GM12878 (cell line): ENCODE data around the gene PLSCR3. TPM values are rescaled to one million over a fixed set of nuclear protein-coding genes. Genes with fewer than 3 reads are reported as not detected.

Source experiments
- ATAC-seq: fragments of 200-7000 bp; cut with Tn5 transposase; 3 replicates; pipeline ENCODE4 v1.9.1; 2020; ENCODE audit warnings: mild to moderate bottlenecking, moderate library complexity
- BruUV-seq: library from RNA; stranded (reverse); fragments of 400-500 nt; replicated peaks from 2 replicates; lab custom pipeline; 2021; lab: Mats Ljungman, UMichigan
- CTCF ChIA-PET: fragments of 300-600 bp; sonication (Branson Sonifier 250); formaldehyde crosslinking; extraction: SDS; loops from one replicate; lab custom pipeline; 2021; ENCODE audit warnings: inconsistent platforms; lab: Yijun Ruan, JAX
- POLR2A ChIA-PET: fragments of 350-600 bp; formaldehyde crosslinking; extraction: SDS; loops from one replicate; lab custom pipeline; 2021; ENCODE audit warnings: inconsistent platforms; lab: Charles Lee
- RAD21 ChIA-PET: fragments of 300-600 bp; sonication (Branson Sonifier 250); formaldehyde crosslinking; loops from one replicate; lab custom pipeline; 2023; ENCODE audit warnings: antibody characterized with exemption; ENCODE audit not compliant: unreplicated experiment; lab: Charles Lee
- SMC1A ChIA-PET: fragments of 300-600 bp; sonication (Branson Sonifier 250); formaldehyde crosslinking; loops from one replicate; lab custom pipeline; 2023; ENCODE audit not compliant: unreplicated experiment, uncharacterized antibody; lab: Charles Lee
- DNase-seq: peaks from one replicate; pipeline ENCODE4 v3.0.0-alpha.2; 2011; ENCODE audit warnings: low read depth, low spot score
- FAIRE-seq: peaks from 3 replicates; lab custom pipeline; 2011; peaks lifted over from hg19 to GRCh38; lab: Jason Lieb, UNC
- H2AFZ ChIP-seq: 2 replicates; pipeline ENCODE4 v1.6.0; 2011; ENCODE audit warnings: low read depth, low read length, control low read depth; ENCODE audit not compliant: control insufficient read depth
- H3K27ac ChIP-seq: 2 replicates; pipeline ENCODE4 v1.5.1; 2011; ENCODE audit warnings: control low read depth; ENCODE audit not compliant: control insufficient read depth, insufficient read depth
- H3K27me3 ChIP-seq, 2 experiments: replicated peaks in 1 of 2; 2 replicates each; pipeline versions ENCODE4 v1.6.0 to v1.6.1; 2011; ENCODE audit warnings: low read length in 1 of 2; ENCODE audit not compliant: control insufficient read depth in 2 of 2, insufficient read depth in 2 of 2
- H3K36me3 ChIP-seq, 2 experiments: 2 replicates each; pipeline ENCODE4 v1.5.1; 2011; ENCODE audit warnings: low read length in 1 of 2; ENCODE audit not compliant: control insufficient read depth in 2 of 2, insufficient read depth in 2 of 2
- H3K4me1 ChIP-seq: 2 replicates; pipeline ENCODE4 v1.6.1; 2011; ENCODE audit warnings: mild to moderate bottlenecking, low read length, moderate library complexity, mixed read lengths; ENCODE audit not compliant: control insufficient read depth, insufficient read depth
- H3K4me2 ChIP-seq: 2 replicates; pipeline ENCODE4 v1.6.0; 2011; ENCODE audit warnings: control low read depth; ENCODE audit not compliant: control insufficient read depth, insufficient read depth
- H3K4me3 ChIP-seq: fragments of 200-600 bp; sonication (generic); 2 replicates; pipeline ENCODE4 v1.5.1; 2016
- H3K79me2 ChIP-seq: 2 replicates; pipeline ENCODE4 v1.6.0; 2011; ENCODE audit warnings: low read length; ENCODE audit not compliant: control insufficient read depth, insufficient read depth
- H3K9ac ChIP-seq: 2 replicates; pipeline ENCODE4 v1.8.0; 2011; ENCODE audit warnings: low read length, control low read depth, mixed read lengths; ENCODE audit not compliant: control insufficient read depth, insufficient read depth
- H3K9me3 ChIP-seq: replicated peaks from 3 replicates; pipeline ENCODE4 v1.5.1; 2011; ENCODE audit warnings: mild to moderate bottlenecking, low read length; ENCODE audit not compliant: control insufficient read depth, insufficient read depth
- H4K20me1 ChIP-seq: 2 replicates; pipeline ENCODE4 v1.6.0; 2011; ENCODE audit not compliant: control insufficient read depth, insufficient read depth
- BACH1 ChIP-seq: fragments of 450-650 bp; IDR thresholded peaks from 2 replicates; pipeline ENCODE4 v1.6.1; 2017; ENCODE audit warnings: mild to moderate bottlenecking, borderline replicate concordance
- BHLHE40 ChIP-seq, 2 experiments: fragments of 450-650 bp in 1 of 2; IDR thresholded peaks; 2 replicates each; pipeline ENCODE4 v1.6.1; 2011 to 2017; ENCODE audit warnings: low read depth in 2 of 2, borderline replicate concordance in 1 of 2, improper control_type of control experiment in 1 of 2, low read length in 1 of 2, mild to moderate bottlenecking in 1 of 2
- BRCA1 ChIP-seq: IDR thresholded peaks from 2 replicates; pipeline ENCODE4 v1.6.1; 2011; ENCODE audit warnings: low read depth, low read length, improper control_type of control experiment
- CREB1 ChIP-seq: IDR thresholded peaks from 2 replicates; pipeline ENCODE4 v1.6.1; 2012; ENCODE audit warnings: low read depth, mild to moderate bottlenecking, inconsistent platforms
- CREM ChIP-seq: IDR thresholded peaks from 2 replicates; pipeline ENCODE4 v1.6.1; 2014; ENCODE audit warnings: antibody characterized with exemption, low read depth
- EGR1 ChIP-seq, 2 experiments: IDR thresholded peaks; 1 replicate in 1 of 2; 2 replicates in 1 of 2; pipeline ENCODE4 v1.6.1; 2011 to 2012; ENCODE audit warnings: low read depth in 2 of 2, low read length in 2 of 2, borderline replicate concordance in 1 of 2, mild to moderate bottlenecking in 1 of 2, moderate library complexity in 1 of 2
- IKZF1 ChIP-seq: fragments of 450-650 bp; conservative IDR thresholded peaks from 2 replicates; pipeline ENCODE4 v1.6.1; 2017; ENCODE audit warnings: antibody characterized with exemption, mild to moderate bottlenecking
- NBN ChIP-seq: fragments of 450-650 bp; IDR thresholded peaks from 2 replicates; pipeline ENCODE4 v1.6.1; 2016
- POLR2A ChIP-seq: IDR thresholded peaks from 2 replicates; pipeline ENCODE4 v1.6.1; 2011; ENCODE audit warnings: low read depth, mild to moderate bottlenecking, low read length
- POLR2AphosphoS2 ChIP-seq: IDR thresholded peaks from 2 replicates; pipeline ENCODE4 v1.6.1; 2011; ENCODE audit warnings: low read depth, mild to moderate bottlenecking, low read length, improper control_type of control experiment, moderate library complexity
- SPI1 ChIP-seq: IDR thresholded peaks from 2 replicates; pipeline ENCODE4 v1.6.1; 2011; ENCODE audit warnings: low read depth, mild to moderate bottlenecking, low read length, moderate library complexity, borderline replicate concordance; ENCODE audit not compliant: insufficient read depth
- TARDBP ChIP-seq: IDR thresholded peaks from 2 replicates; pipeline ENCODE4 v1.6.1; 2016; ENCODE audit warnings: borderline replicate concordance
- YY1 ChIP-seq: IDR thresholded peaks from 2 replicates; pipeline ENCODE4 v1.6.1; 2011; ENCODE audit warnings: low read depth, mild to moderate bottlenecking, low read length
- ZNF622 ChIP-seq: fragments of 450-650 bp; IDR thresholded peaks from 2 replicates; pipeline ENCODE4 v1.6.1; 2017; ENCODE audit warnings: mild to moderate bottlenecking, inconsistent platforms
- WGBS: methylation state at CpG from one replicate; pipeline ENCODE4 v1.1.6; 2016; ENCODE audit warnings: low lambda C conversion rate; ENCODE audit not compliant: insufficient replicate concordance, insufficient coverage; ENCODE audit errors: missing lambda C conversion rate; 5-methylcytosine and 5-hydroxymethylcytosine counted together
- in situ Hi-C: fragments of 300-500 bp; cut with MboI; formaldehyde crosslinking; loops from 9 replicates; pipeline ENCODE4 v1.14.3; 2018; ENCODE audit warnings: mixed read lengths
- intact Hi-C: fragments of 100-400 bp; cut with micrococcal nuclease; formaldehyde crosslinking; loops from one replicate; pipeline ENCODE4 v1.14.2; 2022; ENCODE audit not compliant: unreplicated experiment
- polyA plus RNA-seq, 11 experiments: library from polyadenylated mRNA; depleted of rRNA in 4 of 11; unstranded in 6 of 11; stranded (reverse) in 5 of 11; fragments of >200 nt; fragmentation: Nextera tagmentation in 4 of 11; fragmentation: Illumina TruSeq in 1 of 11; extraction: Ambion mirVana in 4 of 11; extraction: Trizol in 1 of 11; gene quantifications; 1 replicate in 1 of 11; 2 replicates in 10 of 11; pipeline versions ENCODE4 v1.2.1 to v1.2.3, GENCODE V29; 2011 to 2016; ENCODE audit warnings: inconsistent platforms in 2 of 11, missing spikeins in 2 of 11, low read depth in 1 of 11
- total RNA-seq, 4 experiments: library from RNA; depleted of rRNA in 3 of 4; stranded (reverse); fragments of >200 nt in 3 of 4; fragmentation: Illumina TruSeq in 1 of 4; extraction: Trizol in 1 of 4; gene quantifications; 2 replicates each; pipeline versions ENCODE4 v1.2.1 to v1.2.3, GENCODE V29; 2013 to 2021
- TF ChIP-seq, protein P1 (sequence below): IDR thresholded peaks from 2 replicates; pipeline ENCODE4 v1.6.1; 2012; ENCODE audit warnings: low read depth, low read length, improper control_type of control experiment
- TF ChIP-seq, protein P2 (sequence below): IDR thresholded peaks from 2 replicates; pipeline ENCODE4 v1.6.1; 2011; ENCODE audit warnings: borderline replicate concordance, low read depth, mild to moderate bottlenecking, moderate library complexity, mixed read lengths, low read length; ENCODE audit not compliant: insufficient read depth; ENCODE audit errors: extremely low read length

The PLSCR3 gene
- total and polyA plus RNA-seq, 10 of the 15 experiments (the other 5 are each of a cell fraction or from before 2014, with no cell fraction given) = 9.9 to 51.4 (median 43.4) TPM

DNA sequence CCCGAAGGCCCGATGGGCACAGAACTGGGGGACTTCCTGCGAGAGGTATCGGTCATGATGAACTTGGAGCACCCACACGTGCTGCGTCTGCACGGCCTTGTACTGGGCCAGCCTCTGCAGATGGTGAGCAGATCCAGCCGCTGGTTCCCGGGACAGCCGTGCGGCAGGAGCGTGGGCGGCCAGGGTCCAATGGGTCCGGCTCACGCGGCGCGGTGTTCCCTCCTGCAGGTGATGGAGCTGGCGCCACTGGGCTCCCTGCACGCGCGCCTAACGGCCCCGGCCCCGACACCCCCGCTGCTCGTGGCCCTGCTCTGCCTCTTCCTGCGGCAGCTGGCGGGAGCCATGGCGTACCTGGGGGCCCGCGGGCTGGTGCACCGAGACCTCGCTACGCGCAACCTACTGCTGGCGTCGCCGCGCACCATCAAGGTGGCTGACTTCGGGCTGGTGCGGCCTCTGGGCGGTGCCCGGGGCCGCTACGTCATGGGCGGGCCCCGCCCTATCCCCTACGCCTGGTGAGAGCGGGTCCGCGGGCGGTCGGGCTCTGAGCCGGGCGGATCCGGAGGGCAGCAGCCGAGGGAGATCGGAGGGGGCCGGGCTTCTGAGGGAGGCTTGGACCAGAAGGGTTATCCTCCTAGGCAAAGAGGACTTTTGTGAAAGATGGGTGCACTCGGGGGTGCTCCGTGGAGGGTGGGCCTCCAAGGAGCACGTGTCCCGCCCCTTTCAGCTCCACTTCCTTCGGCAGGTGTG is 10.4 kb downstream of the PLSCR3 start:
- in situ Hi-C loops = no loop called here
- ChIA-PET RAD21 (no interaction called here), POLR2A (interaction anchor here (0.6 kb wide), 1 partner anchor 20 kb away, joined by 3 read pairs; the partner anchor contains the start of gene TMEM256), CTCF (interaction anchor here (1.1 kb wide), 1 partner anchor 304 kb away, joined by 3 read pairs; the partner anchor contains the start of gene TP53), SMC1A (interaction anchor here (0.6 kb wide), 1 partner anchor 357 kb away, joined by 3 read pairs; no protein-coding TSS in a partner anchor)
- Histone ChIP-seq H3K27ac (no peak overlapping the region), H2AFZ (peak overlapping the region; percentile 79), H3K36me3 (no peaks in the 10 kb centered on the region), H3K4me2 (peak overlapping the region; percentile 86), H3K27me3 (peaks cover 4 to 5% of the 10 kb centered on the region in 2 experiments; a peak in 3 of 4 replicates), H3K79me2 (no peaks in the 10 kb centered on the region), H3K4me1 (peaks cover 8% of the 10 kb centered on the region; the same call in 1 of the 2 replicates), H3K4me3 (peak overlapping the region; percentile 53), H3K9me3 (peaks cover 3% of the 10 kb centered on the region; the same call in 2 of the 3 replicates), H3K9ac (peak overlapping the region; percentile 38; the same call in 1 of the 2 replicates), H4K20me1 (no peaks in the 10 kb centered on the region)
- DNase-seq = no peak
- ATAC-seq = peak; percentile 97
- no peak for FAIRE-seq
- 6% methylated on average over 61 of the region's 65 CpGs for WGBS
- TF ChIP-seq SPI1 = 0 out of 2 replicates have a peak, but pooled peaks have one; percentile 13
- no peak for TF ChIP-seq BRCA1
- no peak for TF ChIP-seq NBN
- no peak for TF ChIP-seq BACH1
- peak; percentile 72 for TF ChIP-seq POLR2A
- TF ChIP-seq EGR1 (IDR thresholded peaks at IDR 0.05; ENCODE audit: borderline replicate concordance in 1 of 2, low read depth in 2 of 2, low read length in 2 of 2) = 0 out of 3 replicates have a peak, but pooled peaks of 1 of the 2 experiments have one; percentile 33
- TF ChIP-seq CREB1 = peak; percentile 68; the same call in 1 of the 2 replicates
- TF ChIP-seq YY1 = 0 out of 2 replicates have a peak, but pooled peaks have one; percentile 43
- TF ChIP-seq, protein P1, sequence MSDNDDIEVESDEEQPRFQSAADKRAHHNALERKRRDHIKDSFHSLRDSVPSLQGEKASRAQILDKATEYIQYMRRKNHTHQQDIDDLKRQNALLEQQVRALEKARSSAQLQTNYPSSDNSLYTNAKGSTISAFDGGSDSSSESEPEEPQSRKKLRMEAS = 0 out of 2 replicates have a peak, but pooled peaks have one; percentile 14
- TF ChIP-seq IKZF1 = 0 out of 2 replicates have a peak, but pooled peaks have one; percentile 25
- TF ChIP-seq, protein P2, sequence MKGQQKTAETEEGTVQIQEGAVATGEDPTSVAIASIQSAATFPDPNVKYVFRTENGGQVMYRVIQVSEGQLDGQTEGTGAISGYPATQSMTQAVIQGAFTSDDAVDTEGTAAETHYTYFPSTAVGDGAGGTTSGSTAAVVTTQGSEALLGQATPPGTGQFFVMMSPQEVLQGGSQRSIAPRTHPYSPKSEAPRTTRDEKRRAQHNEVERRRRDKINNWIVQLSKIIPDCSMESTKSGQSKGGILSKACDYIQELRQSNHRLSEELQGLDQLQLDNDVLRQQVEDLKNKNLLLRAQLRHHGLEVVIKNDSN = peak; percentile 61
- TF ChIP-seq POLR2AphosphoS2 = peak; percentile 29; the same call in 1 of the 2 replicates
- peak in 1 of 2 experiments; percentile 57; a peak in 2 of 4 replicates for TF ChIP-seq BHLHE40 (IDR thresholded peaks at IDR 0.05; ENCODE audit: borderline replicate concordance in 1 of 2, low read depth in 2 of 2, low read length in 1 of 2)
- TF ChIP-seq TARDBP = peak; percentile 26; the same call in 1 of the 2 replicates
- peak; percentile 72 for TF ChIP-seq CREM
- no peak for TF ChIP-seq ZNF622
- BruUV-seq = no TSS peak
- intact Hi-C loops = no loop called here
